Measurements from ENCODE around the gene CDH2. TPM values are rescaled to one million over a fixed set of nuclear protein-coding genes. Genes with fewer than 3 reads are reported as not detected.

Gene CDH2
- polyA plus RNA-seq, 2 donors = 0.12 to 0.38 TPM

GRCh38 chr18:28108254-28108653 lies 68.7 kb downstream of the CDH2 start:
- Histone ChIP-seq H3K9me3 (ENCODE audit: control insufficient read depth in 2 of 2, insufficient read depth in 1 of 2, low read depth in 1 of 2, low read length in 1 of 2) (no peaks in the 10 kb centered on the region), H3K27ac (ENCODE audit: low read depth in 2 of 2, low read length in 1 of 2) (no peak overlapping the region), H3K36me3 (ENCODE audit: control insufficient read depth in 2 of 2, insufficient read depth in 2 of 2, low read length in 1 of 2) (no peaks in the 10 kb centered on the region), H3K4me1 (ENCODE audit: control insufficient read depth in 2 of 2, insufficient read depth in 2 of 2, low read length in 1 of 2) (no peaks in the 10 kb centered on the region), H3K4me3 (ENCODE audit: low read depth in 1 of 2, low read length in 2 of 2) (no peak overlapping the region), H3K27me3 (ENCODE audit: control insufficient read depth in 1 of 2, insufficient read depth in 2 of 2, low read length in 2 of 2) (no peaks in the 10 kb centered on the region)
- 98% methylated on average over 1 of the region's 1 CpG for WGBS, 2 donors

- no peaks in the 10 kb centered on the region for H3K36me3 ChIP-seq (ENCODE audit: control insufficient read depth in 2 of 2, insufficient read depth in 2 of 2, low read length in 1 of 2)
- no peak overlapping the region for H3K27ac ChIP-seq (ENCODE audit: low read depth in 2 of 2, low read length in 1 of 2)
- H3K4me3 ChIP-seq (ENCODE audit: low read depth in 1 of 2, low read length in 2 of 2) = no peak overlapping the region
- H3K27me3 ChIP-seq (ENCODE audit: control insufficient read depth in 1 of 2, insufficient read depth in 2 of 2, low read length in 2 of 2) = no peaks in the 10 kb centered on the region
- no peaks in the 10 kb centered on the region for H3K9me3 ChIP-seq (ENCODE audit: control insufficient read depth in 2 of 2, insufficient read depth in 1 of 2, low read depth in 1 of 2, low read length in 1 of 2)
- H3K4me1 ChIP-seq (ENCODE audit: control insufficient read depth in 2 of 2, insufficient read depth in 2 of 2, low read length in 1 of 2) = no peaks in the 10 kb centered on the region
Measured at GRCh38 chr18:28099237-28099636, 77.7 kb downstream of the CDH2 start.

- WGBS, 2 donors = 88 to 92% methylated on average over 4 of the region's 4 CpGs
- H3K4me3 ChIP-seq (ENCODE audit: low read depth in 1 of 2, low read length in 2 of 2) = no peak overlapping the region
Measured at GRCh38 chr18:28095631-28096030, 81.3 kb downstream of the CDH2 start.

GRCh38 chr18:28095041-28095440 lies 81.9 kb downstream of the CDH2 start:
- Histone ChIP-seq H3K4me1 (ENCODE audit: control insufficient read depth in 2 of 2, insufficient read depth in 2 of 2, low read length in 1 of 2) (no peaks in the 10 kb centered on the region), H3K27ac (ENCODE audit: low read depth in 2 of 2, low read length in 1 of 2) (no peak overlapping the region), H3K27me3 (ENCODE audit: control insufficient read depth in 1 of 2, insufficient read depth in 2 of 2, low read length in 2 of 2) (no peaks in the 10 kb centered on the region), H3K4me3 (ENCODE audit: low read depth in 1 of 2, low read length in 2 of 2) (no peak overlapping the region), H3K9me3 (ENCODE audit: control insufficient read depth in 2 of 2, insufficient read depth in 1 of 2, low read depth in 1 of 2, low read length in 1 of 2) (no peaks in the 10 kb centered on the region), H3K36me3 (ENCODE audit: control insufficient read depth in 2 of 2, insufficient read depth in 2 of 2, low read length in 1 of 2) (no peaks in the 10 kb centered on the region)
- WGBS, 2 donors = 80 to 84% methylated on average over 3 of the region's 3 CpGs

More at GRCh38 chr18:28095631-28096030, 81.3 kb downstream of the CDH2 start:
- H3K4me1 ChIP-seq (ENCODE audit: control insufficient read depth in 2 of 2, insufficient read depth in 2 of 2, low read length in 1 of 2) = no peaks in the 10 kb centered on the region
- no peak overlapping the region for H3K27ac ChIP-seq (ENCODE audit: low read depth in 2 of 2, low read length in 1 of 2)
- H3K36me3 ChIP-seq (ENCODE audit: control insufficient read depth in 2 of 2, insufficient read depth in 2 of 2, low read length in 1 of 2) = no peaks in the 10 kb centered on the region
- no peaks in the 10 kb centered on the region for H3K27me3 ChIP-seq (ENCODE audit: control insufficient read depth in 1 of 2, insufficient read depth in 2 of 2, low read length in 2 of 2)
- H3K9me3 ChIP-seq (ENCODE audit: control insufficient read depth in 2 of 2, insufficient read depth in 1 of 2, low read depth in 1 of 2, low read length in 1 of 2) = no peaks in the 10 kb centered on the region

- no peak overlapping the region for H3K27ac ChIP-seq (ENCODE audit: low read depth in 2 of 2, low read length in 1 of 2)
- 39 to 63% methylated on average over 2 of the region's 2 CpGs for WGBS, 2 donors
- H3K9me3 ChIP-seq (ENCODE audit: control insufficient read depth in 2 of 2, insufficient read depth in 1 of 2, low read depth in 1 of 2, low read length in 1 of 2) = no peaks in the 10 kb centered on the region
- H3K27me3 ChIP-seq (ENCODE audit: control insufficient read depth in 1 of 2, insufficient read depth in 2 of 2, low read length in 2 of 2) = no peaks in the 10 kb centered on the region
- H3K4me3 ChIP-seq (ENCODE audit: low read depth in 1 of 2, low read length in 2 of 2) = no peak overlapping the region
- no peaks in the 10 kb centered on the region for H3K4me1 ChIP-seq (ENCODE audit: control insufficient read depth in 2 of 2, insufficient read depth in 2 of 2, low read length in 1 of 2)
- H3K36me3 ChIP-seq (ENCODE audit: control insufficient read depth in 2 of 2, insufficient read depth in 2 of 2, low read length in 1 of 2) = no peaks in the 10 kb centered on the region
Measured at GRCh38 chr18:28091197-28091596, 85.7 kb downstream of the CDH2 start.

GRCh38 chr18:28088477-28088876 lies 88.5 kb downstream of the CDH2 start:
- WGBS, 2 donors = 86 to 88% methylated on average over 3 of the region's 3 CpGs
- H3K9me3 ChIP-seq (ENCODE audit: control insufficient read depth in 2 of 2, insufficient read depth in 1 of 2, low read depth in 1 of 2, low read length in 1 of 2) = no peaks in the 10 kb centered on the region
- H3K27me3 ChIP-seq (ENCODE audit: control insufficient read depth in 1 of 2, insufficient read depth in 2 of 2, low read length in 2 of 2) = no peaks in the 10 kb centered on the region
- no peaks in the 10 kb centered on the region for H3K4me1 ChIP-seq (ENCODE audit: control insufficient read depth in 2 of 2, insufficient read depth in 2 of 2, low read length in 1 of 2)
- no peak overlapping the region for H3K27ac ChIP-seq (ENCODE audit: low read depth in 2 of 2, low read length in 1 of 2)
- H3K4me3 ChIP-seq (ENCODE audit: low read depth in 1 of 2, low read length in 2 of 2) = no peak overlapping the region
- no peaks in the 10 kb centered on the region for H3K36me3 ChIP-seq (ENCODE audit: control insufficient read depth in 2 of 2, insufficient read depth in 2 of 2, low read length in 1 of 2)

- Histone ChIP-seq H3K36me3 (ENCODE audit: control insufficient read depth in 2 of 2, insufficient read depth in 2 of 2, low read length in 1 of 2) (no peaks in the 10 kb centered on the region), H3K27ac (ENCODE audit: low read depth in 2 of 2, low read length in 1 of 2) (no peak overlapping the region), H3K9me3 (ENCODE audit: control insufficient read depth in 2 of 2, insufficient read depth in 1 of 2, low read depth in 1 of 2, low read length in 1 of 2) (no peaks in the 10 kb centered on the region), H3K4me3 (ENCODE audit: low read depth in 1 of 2, low read length in 2 of 2) (no peak overlapping the region), H3K27me3 (ENCODE audit: control insufficient read depth in 1 of 2, insufficient read depth in 2 of 2, low read length in 2 of 2) (no peaks in the 10 kb centered on the region), H3K4me1 (ENCODE audit: control insufficient read depth in 2 of 2, insufficient read depth in 2 of 2, low read length in 1 of 2) (no peaks in the 10 kb centered on the region)
- WGBS, 2 donors = 39% methylated on average over 9 of the region's 9 CpGs
Measured at GRCh38 chr18:28086670-28087552, 90.0 kb downstream of the CDH2 start.

GRCh38 chr18:28081516-28081915 lies 95.4 kb downstream of the CDH2 start:
- no peaks in the 10 kb centered on the region for H3K27me3 ChIP-seq (ENCODE audit: control insufficient read depth in 1 of 2, insufficient read depth in 2 of 2, low read length in 2 of 2)
- 76 to 93% methylated on average over 2 of the region's 2 CpGs for WGBS, 2 donors
- no peaks in the 10 kb centered on the region for H3K4me1 ChIP-seq (ENCODE audit: control insufficient read depth in 2 of 2, insufficient read depth in 2 of 2, low read length in 1 of 2)
- H3K9me3 ChIP-seq (ENCODE audit: control insufficient read depth in 2 of 2, insufficient read depth in 1 of 2, low read depth in 1 of 2, low read length in 1 of 2) = no peaks in the 10 kb centered on the region
- no peaks in the 10 kb centered on the region for H3K36me3 ChIP-seq (ENCODE audit: control insufficient read depth in 2 of 2, insufficient read depth in 2 of 2, low read length in 1 of 2)
- H3K4me3 ChIP-seq (ENCODE audit: low read depth in 1 of 2, low read length in 2 of 2) = no peak overlapping the region
- no peak overlapping the region for H3K27ac ChIP-seq (ENCODE audit: low read depth in 2 of 2, low read length in 1 of 2)

GRCh38 chr18:28080876-28081300 lies 96.0 kb downstream of the CDH2 start:
- H3K9me3 ChIP-seq (ENCODE audit: control insufficient read depth in 2 of 2, insufficient read depth in 1 of 2, low read depth in 1 of 2, low read length in 1 of 2) = no peaks in the 10 kb centered on the region
- H3K4me3 ChIP-seq (ENCODE audit: low read depth in 1 of 2, low read length in 2 of 2) = no peak overlapping the region
- WGBS, 2 donors = 66 to 77% methylated on average over 1 of the region's 1 CpG
- H3K4me1 ChIP-seq (ENCODE audit: control insufficient read depth in 2 of 2, insufficient read depth in 2 of 2, low read length in 1 of 2) = no peaks in the 10 kb centered on the region
- no peaks in the 10 kb centered on the region for H3K27me3 ChIP-seq (ENCODE audit: control insufficient read depth in 1 of 2, insufficient read depth in 2 of 2, low read length in 2 of 2)
- no peaks in the 10 kb centered on the region for H3K36me3 ChIP-seq (ENCODE audit: control insufficient read depth in 2 of 2, insufficient read depth in 2 of 2, low read length in 1 of 2)
- H3K27ac ChIP-seq (ENCODE audit: low read depth in 2 of 2, low read length in 1 of 2) = no peak overlapping the region

- no peaks in the 10 kb centered on the region for H3K4me1 ChIP-seq (ENCODE audit: control insufficient read depth in 2 of 2, insufficient read depth in 2 of 2, low read length in 1 of 2)
- H3K4me3 ChIP-seq (ENCODE audit: low read depth in 1 of 2, low read length in 2 of 2) = no peak overlapping the region
- WGBS, 2 donors = 83 to 87% methylated on average over 2 of the region's 2 CpGs
- no peaks in the 10 kb centered on the region for H3K9me3 ChIP-seq (ENCODE audit: control insufficient read depth in 2 of 2, insufficient read depth in 1 of 2, low read depth in 1 of 2, low read length in 1 of 2)
- H3K36me3 ChIP-seq (ENCODE audit: control insufficient read depth in 2 of 2, insufficient read depth in 2 of 2, low read length in 1 of 2) = no peaks in the 10 kb centered on the region
- H3K27ac ChIP-seq (ENCODE audit: low read depth in 2 of 2, low read length in 1 of 2) = no peak overlapping the region
- no peaks in the 10 kb centered on the region for H3K27me3 ChIP-seq (ENCODE audit: control insufficient read depth in 1 of 2, insufficient read depth in 2 of 2, low read length in 2 of 2)
Measured at GRCh38 chr18:28079883-28080282, 97.0 kb downstream of the CDH2 start.

Data from esophagus (tissue), 2 donors.